Spleen (tissue), 11 donors: ENCODE results near the gene C1QL4. TPM values are rescaled to one million over a fixed set of nuclear protein-coding genes. Genes with fewer than 3 reads are reported as not detected.
A peak's percentile ranks its signal among the peaks of the same experiment; 100 is the strongest.

Experiments used
- DNase-seq: peaks from one replicate; pipeline ENCODE4 v3.0.0-alpha.2; 2020
- H3K27ac ChIP-seq, 8 donors: fragments of 200-600 bp; sonication (generic) in 7 of 8; 1 replicate in 4 of 8; 2 replicates in 4 of 8; pipeline versions ENCODE4 v1.5.0 to v1.8.0; 2016 to 2021; ENCODE audit warnings: inconsistent platforms in 4 of 8, mild to moderate bottlenecking in 4 of 8, moderate library complexity in 1 of 8
- H3K27me3 ChIP-seq, 7 donors: fragments of 200-600 bp; sonication (generic) in 6 of 7; replicated peaks in 1 of 7; 1 replicate in 4 of 7; 2 replicates in 3 of 7; pipeline versions ENCODE4 v1.5.0 to v1.8.0; 2016 to 2021; ENCODE audit warnings: inconsistent platforms in 3 of 7, mild to moderate bottlenecking in 1 of 7
- H3K36me3 ChIP-seq, 6 donors: fragments of 200-600 bp; sonication (generic) in 5 of 6; 1 replicate in 4 of 6; 2 replicates in 2 of 6; pipeline versions ENCODE4 v1.5.0 to v1.8.0; 2016 to 2021; ENCODE audit warnings: inconsistent platforms in 2 of 6
- H3K4me1 ChIP-seq, 6 donors: fragments of 200-600 bp; sonication (generic) in 5 of 6; 1 replicate in 3 of 6; 2 replicates in 3 of 6; pipeline versions ENCODE4 v1.5.0 to v1.8.0; 2016 to 2021; ENCODE audit warnings: inconsistent platforms in 3 of 6
- H3K4me3 ChIP-seq, 8 donors: fragments of 200-600 bp; sonication (generic) in 7 of 8; 1 replicate in 4 of 8; 2 replicates in 4 of 8; pipeline versions ENCODE4 v1.5.0 to v1.8.0; 2016 to 2021; ENCODE audit warnings: inconsistent platforms in 4 of 8, mild to moderate bottlenecking in 4 of 8, moderate library complexity in 2 of 8
- H3K9me3 ChIP-seq, 8 donors: fragments of 200-600 bp; sonication (generic) in 7 of 8; 1 replicate in 4 of 8; 2 replicates in 4 of 8; pipeline versions ENCODE4 v1.5.0 to v1.8.0; 2016 to 2021; ENCODE audit warnings: inconsistent platforms in 4 of 8
- CTCF ChIP-seq, 11 experiments: fragments of 200-600 bp in 7 of 11; fragments of 450-650 bp in 4 of 11; sonication (generic) in 4 of 11; IDR thresholded peaks in 8 of 11; conservative IDR thresholded peaks in 3 of 11; 1 replicate in 7 of 11; 2 replicates in 4 of 11; pipeline versions ENCODE4 v1.4.0 to v1.8.0; 2016 to 2021; ENCODE audit warnings: antibody characterized with exemption in 11 of 11, inconsistent platforms in 4 of 11, mild to moderate bottlenecking in 1 of 11
- POLR2A ChIP-seq, 3 donors: fragments of 450-650 bp; IDR thresholded peaks; one replicate each; pipeline ENCODE4 v1.5.1; 2017; ENCODE audit warnings: antibody characterized with exemption in 3 of 3, mild to moderate bottlenecking in 1 of 3
- POLR2AphosphoS5 ChIP-seq, 3 donors: sonication (generic); formaldehyde crosslinking; IDR thresholded peaks; one replicate each; pipeline ENCODE4 v1.5.1; 2017; ENCODE audit warnings: antibody characterized with exemption in 3 of 3
- WGBS, 5 donors: extraction: QIAGEN DNeasy Blood & Tissue Kit in 3 of 5; methylation state at CpG; one replicate each; pipeline versions ENCODE4 v1.1.5 to v1.1.7; 2013 to 2018; 5-methylcytosine and 5-hydroxymethylcytosine counted together
- intact Hi-C: fragments of 100-400 bp; cut with DNase I; formaldehyde crosslinking; loops from one replicate; pipeline ENCODE4 v1.15.0; 2023; ENCODE audit warnings: low total_unique reads
- polyA plus RNA-seq, 3 donors: library from polyadenylated mRNA; stranded (reverse); fragments of 200-250 nt; gene quantifications; one replicate each; pipeline ENCODE4 v1.2.1, GENCODE V29; 2013
- total RNA-seq, 7 donors: library from RNA; depleted of rRNA in 3 of 7; stranded (reverse); fragments of >200 nt in 3 of 7; fragmentation: NEBNext Ultra II Directional in 4 of 7; extraction: Animal tissue kit (Norgen Biotek cat#: 25700) in 4 of 7; gene quantifications; one replicate each; pipeline versions ENCODE4 v1.1.0 to v1.2.1, GENCODE V29; 2016 to 2021
- donor health status: healthy with polysubstance abuse.
- donor health status: DM: no; HTN: no; CAD: no; lungs with moderate emphysema.
- donor health status: DM: no; HTN: no; CAD: no.
- donor health status: Bipolar disorder and iron deficiency.
- donor health status: healthy.
- donor health status: DM: no; HTN: no; CAD: no.
- donor health status: DM: yes; HTN: yes; CAD: no.

Gene C1QL4
- total and polyA plus RNA-seq, 10 donors: not detected

GRCh38 chr12:49370539-49370938, 33.6 kb upstream of the C1QL4 start:
- 92 to 96% (median 94%) methylated on average over 6 of the region's 6 CpGs for WGBS, 5 donors
- H3K4me3 ChIP-seq: no peak overlapping the region
- TF ChIP-seq POLR2AphosphoS5 (IDR thresholded peaks at IDR 0.05): no peak
- no peak for TF ChIP-seq POLR2A (IDR thresholded peaks at IDR 0.05)
- TF ChIP-seq CTCF (IDR thresholded peaks at IDR 0.05 in 8 of 11, conservative IDR thresholded peaks at IDR 0.05 in 3 of 11): no peak
- no peaks in the 10 kb centered on the region for H3K27me3 ChIP-seq
- peaks cover 0 to 9% (median 0%) of the 10 kb centered on the region in 6 donors for H3K36me3 ChIP-seq
- intact Hi-C loops: no loop called here
- peak overlapping the region in 5 of 8 donors; percentile 1 to 96 (median 93) for H3K27ac ChIP-seq
- DNase-seq: no peak
- H3K9me3 ChIP-seq: no peaks in the 10 kb centered on the region
- peaks cover 13 to 42% (median 37%) of the 10 kb centered on the region in 6 donors for H3K4me1 ChIP-seq

GRCh38 chr12:49369411-49370145, 32.6 kb upstream of the C1QL4 start:
- Histone ChIP-seq H3K36me3 (peaks cover 0 to 9% (median 0%) of the 10 kb centered on the region in 6 donors), H3K27ac (peak overlapping the region in 7 of 8 donors; percentile 4 to 96 (median 93)), H3K4me3 (peak overlapping the region in 2 of 8 donors; percentile 13 to 73), H3K9me3 (no peaks in the 10 kb centered on the region), H3K27me3 (no peaks in the 10 kb centered on the region), H3K4me1 (peaks cover 13 to 50% (median 41%) of the 10 kb centered on the region in 6 donors)
- WGBS, 5 donors: 32 to 51% (median 46%) methylated on average over 6 of the region's 6 CpGs
- intact Hi-C loops: no loop called here
- peak in 7 of 11 experiments; percentile 18 to 52 (median 42) for TF ChIP-seq CTCF (IDR thresholded peaks at IDR 0.05 in 8 of 11, conservative IDR thresholded peaks at IDR 0.05 in 3 of 11)
- no peak for TF ChIP-seq POLR2A (IDR thresholded peaks at IDR 0.05)
- no peak for TF ChIP-seq POLR2AphosphoS5 (IDR thresholded peaks at IDR 0.05)
- no peak for DNase-seq

- peak overlapping the region in 7 of 8 donors; percentile 69 to 95 (median 84) for H3K4me3 ChIP-seq
- H3K4me1 ChIP-seq: peaks cover 13 to 51% (median 41%) of the 10 kb centered on the region in 6 donors
- TF ChIP-seq POLR2AphosphoS5 (IDR thresholded peaks at IDR 0.05) (no peak), CTCF (IDR thresholded peaks at IDR 0.05 in 8 of 11, conservative IDR thresholded peaks at IDR 0.05 in 3 of 11) (no peak), POLR2A (IDR thresholded peaks at IDR 0.05) (no peak)
- peaks cover 0 to 3% (median 0%) of the 10 kb centered on the region in 6 donors for H3K36me3 ChIP-seq
- H3K27me3 ChIP-seq: no peaks in the 10 kb centered on the region
- WGBS, 5 donors: 22 to 35% (median 31%) methylated on average over 3 of the region's 3 CpGs
- H3K9me3 ChIP-seq: no peaks in the 10 kb centered on the region
- H3K27ac ChIP-seq: peak overlapping the region in 7 of 8 donors; percentile 85 to 96 (median 93)
- intact Hi-C loops: no loop called here
- no peak for DNase-seq
Measured at GRCh38 chr12:49368240-49368600, 31.2 kb upstream of the C1QL4 start.
